GM21526 (cell line): ENCODE data around the gene ACTN4.

ENCODE experiments used
- ATAC-seq: cut with Tn5 transposase; IDR thresholded peaks from one replicate; pipeline ENCODE4 v1.9.1; 2021; ENCODE audit warnings: moderate library complexity; ENCODE audit not compliant: unreplicated experiment, low FRiP score

The ACTN4 gene

DNA sequence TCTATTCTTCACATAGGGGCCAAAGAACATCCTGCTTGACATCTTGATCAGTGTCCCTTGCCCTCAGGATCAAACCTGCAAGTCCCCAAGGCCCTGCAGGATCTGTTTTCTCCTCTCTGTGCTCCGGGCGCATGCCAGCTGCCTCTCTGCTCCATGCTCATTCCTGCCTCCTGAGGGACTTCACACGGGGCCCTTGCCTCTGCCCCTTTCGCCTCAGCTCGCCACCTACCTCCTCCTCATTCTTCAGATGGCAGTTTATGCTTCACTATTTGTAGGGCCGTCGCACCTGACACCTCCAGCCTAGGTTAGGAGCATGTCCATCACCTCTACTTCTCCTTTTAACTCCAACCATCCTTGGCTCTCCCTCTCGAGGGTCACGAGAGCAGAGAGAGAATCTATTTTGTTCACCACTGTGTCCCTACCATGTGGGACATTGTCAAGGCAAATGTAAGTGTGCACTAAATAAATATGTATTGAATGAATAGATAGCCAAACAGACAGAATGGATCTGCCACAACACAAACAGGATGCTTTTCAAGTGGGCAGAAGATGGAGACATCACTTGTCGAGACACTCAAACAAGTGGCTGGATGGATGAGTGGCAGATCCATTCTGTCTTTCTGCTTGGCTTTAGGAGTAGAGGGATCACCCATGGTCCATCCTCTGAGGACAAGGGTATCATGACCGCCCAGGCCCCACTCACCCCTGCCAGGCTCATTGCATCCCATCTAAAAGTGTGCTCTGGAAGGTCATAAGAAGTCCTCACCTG lies 29.6 kb downstream of the ACTN4 start:
- no peak for ATAC-seq

DNA sequence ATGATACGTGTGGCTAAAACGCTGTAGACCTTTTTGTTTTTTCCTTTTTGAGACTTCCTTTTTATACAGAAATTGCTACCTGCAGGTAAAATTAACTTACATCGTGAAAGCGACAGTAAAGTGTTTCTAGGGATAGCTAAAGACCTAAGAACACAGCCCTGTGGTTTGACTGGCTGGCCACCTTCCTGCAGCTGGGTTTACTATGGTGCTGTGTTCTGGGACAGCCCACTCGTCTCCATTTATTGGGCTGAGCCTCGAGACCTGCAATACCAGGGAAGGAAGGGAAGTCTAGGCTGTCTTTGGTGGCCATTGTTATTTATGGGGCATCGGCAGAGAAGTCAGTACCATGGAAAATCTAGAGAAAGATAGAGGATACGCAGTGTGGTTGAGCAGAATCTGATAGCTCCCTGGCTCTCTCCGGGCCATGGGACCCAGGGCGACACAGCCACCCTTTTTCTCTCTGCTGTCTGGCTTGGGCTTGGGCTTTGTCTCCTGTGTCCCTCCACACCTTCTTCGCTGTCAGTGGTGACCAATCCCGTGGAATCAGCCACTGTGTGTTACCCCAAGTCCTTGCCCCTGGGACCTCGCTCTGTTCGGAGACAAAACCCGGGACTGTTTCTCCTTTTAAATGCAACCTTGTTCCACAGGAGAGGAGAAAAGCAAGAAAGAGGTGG lies 30.9 kb downstream of the ACTN4 start:
- no peak for ATAC-seq

DNA sequence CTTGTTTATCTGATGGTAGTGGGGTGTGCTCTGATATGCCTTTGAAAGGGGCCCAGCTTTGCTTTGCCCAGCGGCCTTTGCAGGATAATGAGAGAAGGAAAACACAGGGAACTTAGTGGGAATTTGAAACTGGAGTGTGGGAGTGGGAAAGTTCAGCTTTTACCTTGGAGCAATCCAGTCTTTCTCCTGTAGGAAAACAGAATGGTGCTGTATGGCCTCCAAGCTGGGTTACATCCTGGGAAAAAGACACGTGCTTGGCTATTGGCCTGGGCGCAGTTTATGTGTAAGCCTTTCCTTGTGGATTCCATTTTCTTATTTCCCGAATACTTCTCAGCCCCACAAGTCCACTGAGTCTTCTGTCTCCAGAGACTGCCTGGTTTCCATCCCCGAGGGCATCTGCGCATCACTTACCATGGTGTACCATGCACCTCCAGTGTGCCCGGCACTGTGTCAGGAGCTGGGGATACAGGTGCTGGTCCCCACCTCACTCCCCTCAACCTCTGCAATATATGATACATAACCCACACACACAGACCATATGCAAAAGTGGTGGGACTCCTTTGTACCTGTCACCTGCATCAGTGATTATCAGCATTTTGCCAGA lies 31.5 kb downstream of the ACTN4 start:
- no peak for ATAC-seq

DNA sequence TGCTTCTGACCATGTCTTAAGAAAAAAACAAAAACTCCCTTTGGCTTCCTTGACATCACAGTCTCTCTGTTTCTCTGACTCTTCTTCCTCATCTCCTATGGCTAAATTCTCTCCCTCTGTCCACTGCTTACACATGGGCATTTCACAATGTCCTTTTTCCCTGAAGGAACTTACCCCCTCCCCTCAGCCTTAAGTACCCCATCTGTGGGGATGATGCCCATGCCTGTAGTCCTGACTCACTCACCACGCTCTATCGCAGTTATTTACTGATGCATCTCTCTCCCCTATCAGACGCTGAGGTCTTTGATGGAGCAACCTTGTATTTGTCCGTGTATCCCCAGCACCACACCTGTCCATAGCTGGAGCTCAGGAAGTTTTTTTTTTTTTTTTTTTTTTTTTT lies 32.4 kb downstream of the ACTN4 start:
- ATAC-seq: no peak

DNA sequence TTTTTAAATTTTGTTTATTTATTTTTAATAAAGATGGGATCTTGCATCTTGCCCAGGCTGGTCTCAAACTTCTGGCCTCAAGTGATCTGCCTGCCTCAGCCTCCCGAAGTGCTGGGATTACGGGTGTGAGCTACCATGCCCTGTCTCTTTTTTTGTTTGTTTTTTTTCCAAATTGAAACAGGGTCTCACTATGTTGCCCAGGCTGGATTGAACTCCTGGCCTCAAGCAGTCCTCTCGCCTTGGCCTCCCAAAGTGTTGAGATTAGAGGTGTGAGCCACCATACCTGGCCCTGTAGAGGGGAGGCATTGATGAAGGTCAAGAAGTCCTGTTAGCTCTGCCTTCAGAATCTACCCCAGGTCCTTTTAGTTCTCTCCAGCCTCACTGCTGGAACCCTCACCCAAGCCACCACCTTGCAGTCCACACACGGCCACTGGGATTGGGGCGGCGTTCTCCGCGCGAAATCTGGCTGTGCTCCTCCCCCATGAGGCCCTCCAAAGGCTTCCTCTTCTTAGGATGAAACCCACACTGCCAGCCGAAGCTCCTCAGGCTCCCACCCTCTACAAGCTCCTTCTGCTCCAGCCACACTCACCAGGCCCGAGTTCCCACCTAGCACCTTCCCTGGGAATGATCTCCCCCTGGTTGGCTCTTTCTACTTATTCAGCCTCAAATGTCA lies 34.9 kb downstream of the ACTN4 start:
- ATAC-seq: no peak

DNA sequence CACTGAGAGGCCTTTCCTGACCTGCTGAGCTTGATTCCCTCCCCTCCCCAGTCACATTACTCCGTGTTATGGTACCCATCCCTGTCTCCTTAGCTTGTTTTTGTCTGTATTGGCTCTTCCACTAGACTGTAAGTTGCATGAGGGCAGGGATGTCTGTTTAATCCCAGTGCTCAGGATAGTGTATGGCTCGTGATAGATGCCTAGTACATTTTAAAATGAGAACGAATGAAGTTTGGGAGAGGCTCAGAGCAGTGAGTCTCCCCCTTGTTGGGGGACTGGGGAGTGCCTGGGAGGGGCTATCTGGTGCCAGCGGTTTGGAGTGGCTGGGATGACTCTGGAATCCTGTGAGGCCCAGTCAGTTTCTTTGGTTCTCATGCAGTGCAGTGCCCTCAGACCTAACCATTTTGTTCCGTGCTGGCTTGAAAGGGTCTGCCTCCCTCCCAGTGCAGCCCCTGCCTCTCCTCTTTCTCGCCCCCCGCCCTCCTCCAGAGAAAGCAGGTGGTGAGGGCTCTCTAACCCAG lies 35.5 kb downstream of the ACTN4 start:
- no peak for ATAC-seq

DNA sequence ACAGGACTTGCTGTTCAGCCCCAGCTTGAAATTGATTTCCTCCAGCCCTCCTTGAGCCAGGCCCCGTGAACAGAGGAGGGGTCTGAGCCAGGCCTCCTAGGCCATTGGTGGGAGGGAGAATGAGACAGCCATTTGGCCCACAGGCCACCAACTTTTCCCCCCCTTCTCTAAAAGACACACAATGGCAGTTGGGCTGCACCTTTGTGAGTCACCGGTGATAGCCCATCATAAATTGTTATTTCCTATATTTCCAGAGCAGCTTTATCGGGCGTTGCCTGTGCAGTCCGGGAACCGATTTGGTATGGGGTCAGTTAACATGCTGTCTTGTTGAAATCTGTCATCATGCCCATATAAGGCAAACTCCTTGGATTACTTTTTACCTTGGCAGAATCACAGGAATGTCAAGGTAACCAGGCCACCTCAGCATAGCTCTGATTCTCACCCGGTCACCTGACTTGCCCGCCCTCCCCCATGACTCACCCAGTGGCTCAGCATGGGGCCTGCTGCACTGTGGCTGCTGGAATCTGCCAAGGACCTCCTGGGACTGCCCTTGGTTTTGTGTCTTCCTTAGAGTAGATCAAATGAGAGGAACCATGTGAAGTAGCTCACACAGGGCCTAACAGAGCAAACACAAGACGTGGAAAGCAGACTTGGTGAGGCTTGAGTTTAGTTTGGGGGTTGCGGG lies 36.1 kb downstream of the ACTN4 start:
- no peak for ATAC-seq

DNA sequence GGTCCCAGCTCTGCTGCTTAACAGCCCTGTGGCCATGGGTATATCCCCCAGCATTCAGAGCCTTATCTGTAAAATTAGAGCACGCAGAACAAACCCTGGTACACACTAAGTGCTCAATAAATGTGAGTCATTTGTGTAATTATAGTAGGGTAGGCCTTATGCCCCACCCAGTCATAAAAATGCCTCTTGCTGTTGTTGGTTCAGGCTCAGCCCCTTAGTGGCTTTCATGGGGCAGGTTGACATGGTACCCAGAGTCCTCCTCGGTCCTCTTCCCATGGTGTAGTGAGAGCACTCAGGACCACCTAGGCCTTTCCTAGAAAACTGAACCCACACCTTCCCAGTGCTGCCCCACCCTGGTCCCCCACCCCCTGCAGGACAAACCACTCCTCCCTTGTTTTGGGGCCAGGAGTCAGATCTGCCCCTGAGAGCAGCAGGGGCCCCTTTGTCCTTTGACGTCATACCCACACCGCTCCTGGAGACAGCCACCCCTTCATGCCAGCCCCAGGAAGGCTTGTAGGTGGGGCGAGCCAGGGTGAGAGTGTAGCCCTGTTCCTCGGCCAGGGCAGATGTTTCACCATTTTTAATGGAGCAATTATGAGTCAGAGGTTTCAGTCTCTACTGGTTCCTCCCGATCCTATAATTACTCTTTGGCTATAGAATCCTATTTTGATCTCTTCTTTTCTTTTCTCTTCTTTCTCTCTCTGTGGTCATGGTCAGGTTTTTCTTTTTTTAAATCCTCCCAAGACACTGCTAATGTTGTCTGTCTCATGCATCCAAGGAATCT lies 36.8 kb downstream of the ACTN4 start:
- no peak for ATAC-seq

DNA sequence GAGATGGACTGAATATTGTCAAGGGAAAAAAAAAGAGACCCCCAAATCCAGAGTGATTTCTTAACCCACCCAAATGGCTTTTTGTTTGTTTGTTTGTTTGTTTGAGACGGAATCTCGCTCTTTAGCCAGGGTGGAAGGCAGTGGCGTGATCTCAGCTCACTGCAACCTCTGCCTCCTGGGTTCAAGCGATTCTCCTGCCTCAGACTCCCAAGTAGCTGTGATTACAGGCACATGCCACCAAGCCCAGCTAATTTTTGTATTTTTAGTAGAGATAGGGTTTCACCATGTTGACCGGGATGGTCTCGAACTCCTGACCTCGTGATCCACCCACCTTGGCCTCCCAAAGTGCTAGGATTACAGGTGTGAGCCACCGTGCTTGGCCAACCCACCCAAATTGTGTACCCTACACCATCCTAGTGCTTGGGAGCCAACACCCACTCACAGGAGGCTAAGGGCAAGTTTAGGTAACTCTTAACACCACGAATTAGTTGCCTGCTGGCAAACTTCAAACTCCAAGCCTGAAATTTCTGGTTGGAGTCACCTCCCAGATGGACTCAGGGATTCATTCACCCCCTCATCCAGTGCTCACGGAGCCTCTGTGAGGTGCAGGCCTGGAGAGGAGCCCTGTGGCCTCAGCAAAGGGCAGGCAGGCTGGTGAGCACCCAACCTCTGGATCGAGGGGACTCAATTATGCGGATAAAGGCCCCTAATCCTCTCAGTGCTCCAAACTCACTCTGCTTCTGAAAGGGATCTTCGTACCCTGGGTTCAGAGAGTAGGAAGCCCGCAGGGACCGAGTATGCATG lies 37.6 kb downstream of the ACTN4 start:
- ATAC-seq: no peak

DNA sequence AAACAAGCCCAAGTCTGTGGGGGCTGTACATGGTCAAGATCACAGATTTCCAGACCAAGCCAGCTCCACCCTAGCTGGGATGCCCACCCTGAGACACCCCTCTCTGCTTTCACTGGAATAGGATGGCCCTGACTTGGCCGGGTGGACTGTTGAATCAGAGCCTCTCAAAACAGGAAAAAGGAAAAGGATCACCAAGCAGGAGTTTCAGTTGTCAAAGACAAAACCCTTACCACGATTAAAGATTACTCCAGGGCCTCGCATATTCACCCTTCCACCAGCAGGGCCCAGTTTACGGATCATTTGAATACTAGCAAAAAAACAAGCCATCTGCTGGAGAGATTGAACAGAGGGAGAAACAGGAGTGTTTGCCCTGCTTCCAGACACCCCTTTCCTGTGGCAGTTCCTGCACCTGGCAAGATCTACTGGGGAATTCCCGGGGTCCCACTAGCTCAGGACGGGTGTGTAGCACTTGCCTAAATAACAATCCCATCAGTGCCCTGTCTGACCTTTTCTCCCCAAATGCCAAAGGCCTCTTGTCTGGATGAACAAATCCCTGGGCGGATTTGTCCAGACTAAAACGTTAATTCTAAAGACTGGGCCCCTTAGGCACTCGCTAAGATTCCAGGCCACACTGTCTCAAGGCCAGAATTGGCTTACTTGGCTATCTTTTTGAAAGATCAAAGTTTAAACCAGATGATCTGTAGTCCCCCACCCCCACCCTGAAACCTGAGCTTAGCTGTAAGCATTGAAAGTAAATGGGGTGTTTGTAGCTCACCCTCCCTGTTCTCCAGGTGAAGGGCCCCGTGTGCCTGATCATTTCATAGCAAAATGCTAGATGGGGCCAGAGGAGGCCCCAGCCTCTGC lies 38.4 kb downstream of the ACTN4 start:
- ATAC-seq: no peak

DNA sequence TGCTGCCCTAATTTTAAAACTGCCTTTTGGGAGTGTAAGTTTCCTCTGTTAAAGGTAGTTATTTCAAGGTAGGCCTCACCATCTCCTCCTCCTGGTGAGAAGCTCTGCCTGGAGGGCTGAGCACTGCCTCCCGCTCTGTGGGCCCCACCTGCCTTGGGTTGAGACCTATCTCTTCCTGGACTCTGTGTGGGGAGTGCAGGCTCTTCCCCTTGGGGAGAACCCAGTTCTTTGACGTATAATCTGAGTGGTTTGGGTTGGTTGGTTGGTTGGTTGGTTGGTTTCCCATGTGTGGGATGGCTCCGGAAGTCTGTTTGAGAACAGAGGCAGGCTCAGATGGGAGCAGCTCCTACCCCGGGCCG lies 39.1 kb downstream of the ACTN4 start:
- no peak for ATAC-seq

DNA sequence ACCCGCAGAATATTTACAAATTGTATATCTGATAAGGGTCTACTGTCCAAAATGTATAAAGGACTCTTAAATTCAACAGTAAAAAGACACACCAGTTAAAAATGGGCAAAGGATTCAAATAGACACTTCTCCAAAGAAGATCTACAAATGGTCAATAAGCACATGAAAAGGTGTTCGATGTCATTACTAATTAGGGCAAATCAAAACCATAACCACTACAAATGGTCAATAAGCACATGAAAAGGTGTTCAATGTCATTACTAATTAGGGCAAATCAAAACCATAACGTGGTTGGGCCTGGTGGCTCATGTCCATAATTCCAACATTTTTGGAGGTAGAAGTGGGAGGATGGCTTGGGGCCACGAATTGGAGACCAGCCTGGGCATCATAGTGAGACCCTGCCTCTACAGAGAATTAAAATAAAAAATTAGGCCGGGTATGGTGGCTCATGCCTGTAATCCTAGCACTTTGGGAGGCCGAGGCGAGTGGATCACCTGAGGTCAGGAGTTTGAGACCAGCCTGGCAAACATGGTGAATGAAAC lies 40.5 kb downstream of the ACTN4 start:
- ATAC-seq: no peak

DNA sequence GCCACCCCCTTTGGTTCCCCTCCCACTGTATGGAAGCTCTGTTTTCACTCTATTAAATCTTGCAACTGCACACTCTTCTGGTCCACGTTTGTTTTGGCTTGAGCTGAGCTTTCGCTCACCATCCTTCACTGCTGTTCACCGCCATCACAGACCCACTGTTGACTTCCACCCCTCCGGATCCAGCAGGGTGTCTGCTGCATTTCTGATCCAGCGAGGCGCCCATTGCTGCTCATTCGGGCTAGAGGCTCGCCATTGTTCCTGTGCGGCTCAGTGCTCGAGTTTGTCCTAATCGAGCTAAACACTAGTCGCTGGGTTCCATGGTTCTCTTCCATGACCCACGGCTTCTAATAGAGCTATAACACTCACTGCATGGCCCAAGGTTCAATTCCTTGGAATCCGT lies 42.7 kb downstream of the ACTN4 start:
- no peak for ATAC-seq

DNA sequence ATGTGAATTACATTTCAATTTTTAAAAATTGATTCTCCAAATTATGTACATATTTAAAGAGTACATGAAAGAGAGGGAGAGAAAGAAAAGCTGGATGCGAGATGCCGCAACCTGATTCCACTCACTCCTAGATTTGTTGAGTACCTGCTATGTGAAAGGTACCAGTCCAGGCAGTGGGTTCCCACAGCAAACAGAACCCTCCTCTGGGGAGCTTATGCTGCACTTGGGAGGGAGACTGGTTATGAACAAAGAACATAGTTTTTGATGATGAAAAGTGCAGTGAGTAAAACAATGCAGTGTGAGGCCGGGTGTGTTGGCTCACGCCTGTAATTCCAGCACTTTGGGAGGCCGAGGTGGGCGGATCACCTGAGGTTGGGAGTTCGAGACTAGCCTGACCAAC lies 43.4 kb downstream of the ACTN4 start:
- ATAC-seq: no peak

DNA sequence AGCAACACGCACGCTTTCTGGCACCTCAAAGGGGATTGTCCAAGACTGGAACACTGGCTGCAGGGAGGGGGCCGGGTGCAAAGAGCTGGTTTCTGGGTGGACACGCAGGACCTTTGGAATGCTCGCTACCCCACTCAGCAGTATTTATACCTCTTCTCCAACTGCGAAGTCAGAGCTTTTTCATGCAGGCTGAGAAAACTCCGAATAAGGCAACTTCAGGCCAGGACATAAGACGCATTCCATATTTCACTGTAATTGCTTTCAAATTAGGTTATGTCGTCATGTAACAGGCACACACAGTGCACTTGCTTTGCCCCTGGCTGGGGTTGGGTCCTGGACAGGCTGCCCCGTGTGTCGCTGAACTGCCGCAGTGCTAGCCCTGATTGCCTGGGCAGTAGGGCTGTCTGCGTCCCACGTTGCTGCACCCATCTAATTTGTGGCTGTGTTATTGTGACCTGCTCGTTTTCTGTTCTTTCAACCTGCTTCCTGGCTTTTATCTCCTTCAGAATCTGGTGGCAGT lies 44.5 kb downstream of the ACTN4 start:
- ATAC-seq: no peak

DNA sequence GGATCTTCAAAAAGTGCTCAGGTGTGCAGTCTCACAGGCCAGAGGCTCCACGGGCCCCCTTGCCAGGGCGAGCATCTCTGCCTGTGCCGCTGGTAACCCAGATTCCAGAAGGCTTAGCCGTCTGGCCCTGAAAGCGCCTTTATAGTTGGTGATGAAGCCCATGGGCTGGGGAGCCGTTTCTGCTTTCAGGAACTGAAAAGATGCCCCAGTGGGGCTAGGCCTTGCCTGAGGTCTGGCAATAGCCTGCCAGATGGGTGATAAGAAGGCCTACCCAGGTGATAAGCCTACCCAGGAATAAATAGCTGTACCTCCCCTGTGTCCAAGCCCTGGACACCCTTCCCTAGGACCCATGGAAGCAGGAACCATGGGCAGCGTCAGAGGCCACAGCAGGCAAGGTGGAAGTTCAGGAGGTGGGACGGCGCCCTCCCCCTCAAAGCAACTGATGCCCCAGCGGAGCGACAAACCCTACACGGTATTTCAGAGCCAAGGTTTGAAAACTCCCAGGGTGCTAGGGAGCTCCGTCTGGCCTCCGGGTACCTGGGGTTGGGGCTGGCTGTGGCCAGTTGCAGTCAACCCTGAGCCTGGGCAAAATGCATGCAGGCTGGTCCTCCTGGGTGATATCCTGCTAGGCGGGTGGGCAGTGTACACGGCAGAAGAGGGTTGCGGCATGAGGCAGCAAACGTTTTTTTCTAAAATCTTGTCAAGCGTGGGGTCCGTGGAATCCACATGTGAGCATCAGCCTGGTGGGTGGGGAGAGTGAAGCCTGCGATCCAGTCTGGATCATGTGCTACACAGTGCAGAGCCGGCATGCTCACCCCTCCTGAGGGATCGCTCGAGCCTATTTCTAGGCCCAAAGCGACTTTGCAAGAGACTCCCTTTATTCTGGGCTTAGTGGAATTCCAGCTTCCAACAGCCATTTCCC lies 45.3 kb downstream of the ACTN4 start:
- no peak for ATAC-seq
